Mesothelial cell of epicardium (in vitro differentiated cells): ENCODE measurements around the gene DGKB. TPM values are rescaled to one million over a fixed set of nuclear protein-coding genes. Genes with fewer than 3 reads are reported as not detected.

Experiments
- DNase-seq, 2 experiments: peaks; one replicate each; pipeline ENCODE4 v3.0.0; 2021; ENCODE audit warnings: low spot score in 2 of 2; ENCODE audit not compliant: unreplicated experiment in 2 of 2
- H3K27ac Mint-ChIP-seq: 2 replicates; pipeline ENCODE4 v1.8.0; 2021; ENCODE audit warnings: mixed read lengths
- H3K27me3 Mint-ChIP-seq: 2 replicates; pipeline ENCODE4 v1.8.0; 2021; ENCODE audit warnings: low read depth, mixed read lengths
- H3K36me3 Mint-ChIP-seq: 2 replicates; pipeline ENCODE4 v1.8.0; 2021; ENCODE audit warnings: mixed read lengths
- H3K4me1 Mint-ChIP-seq: 2 replicates; pipeline ENCODE4 v1.8.0; 2021; ENCODE audit warnings: mixed read lengths
- H3K4me3 Mint-ChIP-seq: 2 replicates; pipeline ENCODE4 v1.8.0; 2021; ENCODE audit warnings: mild to moderate bottlenecking, moderate library complexity, mixed read lengths
- H3K9me3 Mint-ChIP-seq: 2 replicates; pipeline ENCODE4 v1.8.0; 2021; ENCODE audit warnings: mixed read lengths
- CTCF ChIP-seq: fragments of 200-600 bp; sonication (generic); IDR thresholded peaks from one replicate; pipeline ENCODE4 v1.5.0; 2021; ENCODE audit warnings: antibody characterized with exemption; ENCODE audit not compliant: unreplicated experiment
- total RNA-seq: library from RNA; stranded (reverse); gene quantifications from 3 replicates; pipeline ENCODE4 v1.2.1, GENCODE V29; 2021

Gene DGKB
- total RNA-seq, 1 donor from 2014 or later = 3.9 TPM

- H3K4me3 Mint-ChIP-seq = no peak overlapping the region
- no peaks in the 10 kb centered on the region for H3K4me1 Mint-ChIP-seq
- H3K9me3 Mint-ChIP-seq = peaks cover 22% of the 10 kb centered on the region
- TF ChIP-seq CTCF = no peak
- no peak for DNase-seq
- no peaks in the 10 kb centered on the region for H3K27me3 Mint-ChIP-seq
- no peak overlapping the region for H3K27ac Mint-ChIP-seq
- H3K36me3 Mint-ChIP-seq = no peaks in the 10 kb centered on the region
These were observed 398.9 kb downstream of the DGKB start for GRCh38 chr7:14503623-14504022.

- no peak for TF ChIP-seq CTCF
- H3K4me3 Mint-ChIP-seq = no peak overlapping the region
- no peak for DNase-seq
- H3K4me1 Mint-ChIP-seq = no peaks in the 10 kb centered on the region
- H3K36me3 Mint-ChIP-seq = no peaks in the 10 kb centered on the region
- H3K27ac Mint-ChIP-seq = no peak overlapping the region
- H3K27me3 Mint-ChIP-seq = no peaks in the 10 kb centered on the region
- H3K9me3 Mint-ChIP-seq = peaks cover 19% of the 10 kb centered on the region
These were observed 401.1 kb downstream of the DGKB start for GRCh38 chr7:14501436-14501835.

GRCh38 chr7:14497390-14497789, 405.2 kb downstream of the DGKB start:
- no peak for DNase-seq
- TF ChIP-seq CTCF = no peak
- Mint-ChIP-seq H3K4me1 (no peaks in the 10 kb centered on the region), H3K27me3 (no peaks in the 10 kb centered on the region), H3K4me3 (no peak overlapping the region), H3K27ac (no peak overlapping the region), H3K36me3 (no peaks in the 10 kb centered on the region), H3K9me3 (peaks cover 15% of the 10 kb centered on the region)

GRCh38 chr7:14495633-14496032, 406.9 kb downstream of the DGKB start:
- H3K4me1 Mint-ChIP-seq = no peaks in the 10 kb centered on the region
- DNase-seq = no peak
- H3K27ac Mint-ChIP-seq = no peak overlapping the region
- H3K4me3 Mint-ChIP-seq = no peak overlapping the region
- no peak for TF ChIP-seq CTCF
- H3K9me3 Mint-ChIP-seq = peaks cover 4% of the 10 kb centered on the region
- H3K36me3 Mint-ChIP-seq = no peaks in the 10 kb centered on the region
- H3K27me3 Mint-ChIP-seq = no peaks in the 10 kb centered on the region

- Mint-ChIP-seq H3K27me3 (no peaks in the 10 kb centered on the region), H3K9me3 (peaks cover 4% of the 10 kb centered on the region), H3K27ac (no peak overlapping the region), H3K36me3 (no peaks in the 10 kb centered on the region), H3K4me1 (no peaks in the 10 kb centered on the region), H3K4me3 (no peak overlapping the region)
- DNase-seq = no peak
- no peak for TF ChIP-seq CTCF
These were observed 414.7 kb downstream of the DGKB start for GRCh38 chr7:14487701-14488395.
